KMS-11 (cell line): ENCODE results near the gene FCRLB.

Experiments used
- H2AFZ ChIP-seq: fragments of 200-600 bp; sonication (generic); 2 replicates; pipeline ENCODE4 v1.6.1; 2016; ENCODE audit warnings: antibody characterized with exemption, mixed run types, low read depth
- H3K27ac ChIP-seq: fragments of 200-600 bp; sonication (generic); 2 replicates; pipeline ENCODE4 v1.6.1; 2016; ENCODE audit warnings: mild to moderate bottlenecking, mixed run types
- H3K27me3 ChIP-seq: fragments of 200-600 bp; sonication (generic); 2 replicates; pipeline ENCODE4 v1.6.1; 2017; ENCODE audit warnings: mild to moderate bottlenecking, low read depth, mixed run types, moderate library complexity; ENCODE audit not compliant: insufficient read depth
- H3K36me3 ChIP-seq: fragments of 200-600 bp; sonication (generic); 2 replicates; pipeline ENCODE4 v1.6.1; 2017; ENCODE audit warnings: mild to moderate bottlenecking, mixed run types; ENCODE audit not compliant: insufficient read depth
- H3K4me1 ChIP-seq: fragments of 200-600 bp; sonication (generic); 2 replicates; pipeline ENCODE4 v1.6.1; 2016; ENCODE audit warnings: mild to moderate bottlenecking, low read depth, mixed run types; ENCODE audit not compliant: poor library complexity, severe bottlenecking
- H3K4me2 ChIP-seq: fragments of 200-600 bp; sonication (generic); 2 replicates; pipeline ENCODE4 v1.7.0; 2016; ENCODE audit warnings: mild to moderate bottlenecking, mixed run types
- H3K4me3 ChIP-seq: fragments of 200-600 bp; sonication (generic); IDR thresholded peaks from 2 replicates; pipeline ENCODE4 v1.6.1; 2017; ENCODE audit warnings: low read depth, low read length, mixed read lengths; ENCODE audit not compliant: insufficient read depth
- H3K79me2 ChIP-seq: fragments of 200-600 bp; sonication (generic); 2 replicates; pipeline ENCODE4 v1.6.1; 2016; ENCODE audit warnings: low read depth, mixed run types; ENCODE audit not compliant: insufficient read depth
- H3K9ac ChIP-seq: fragments of 200-600 bp; sonication (generic); 2 replicates; pipeline ENCODE4 v1.6.1; 2016; ENCODE audit warnings: mild to moderate bottlenecking, mixed run types
- H4K20me1 ChIP-seq: fragments of 200-600 bp; sonication (generic); 2 replicates; pipeline ENCODE4 v1.6.1; 2016; ENCODE audit warnings: mild to moderate bottlenecking, mixed run types; ENCODE audit not compliant: insufficient read depth
- TF ChIP-seq, protein P1 (sequence below): fragments of 200-600 bp; sonication (generic); conservative IDR thresholded peaks from 2 replicates; pipeline ENCODE4 v1.6.1; 2017; ENCODE audit warnings: low read depth, mild to moderate bottlenecking, antibody characterized with exemption, low read length, moderate library complexity, mixed read lengths

FCRLB gene

DNA sequence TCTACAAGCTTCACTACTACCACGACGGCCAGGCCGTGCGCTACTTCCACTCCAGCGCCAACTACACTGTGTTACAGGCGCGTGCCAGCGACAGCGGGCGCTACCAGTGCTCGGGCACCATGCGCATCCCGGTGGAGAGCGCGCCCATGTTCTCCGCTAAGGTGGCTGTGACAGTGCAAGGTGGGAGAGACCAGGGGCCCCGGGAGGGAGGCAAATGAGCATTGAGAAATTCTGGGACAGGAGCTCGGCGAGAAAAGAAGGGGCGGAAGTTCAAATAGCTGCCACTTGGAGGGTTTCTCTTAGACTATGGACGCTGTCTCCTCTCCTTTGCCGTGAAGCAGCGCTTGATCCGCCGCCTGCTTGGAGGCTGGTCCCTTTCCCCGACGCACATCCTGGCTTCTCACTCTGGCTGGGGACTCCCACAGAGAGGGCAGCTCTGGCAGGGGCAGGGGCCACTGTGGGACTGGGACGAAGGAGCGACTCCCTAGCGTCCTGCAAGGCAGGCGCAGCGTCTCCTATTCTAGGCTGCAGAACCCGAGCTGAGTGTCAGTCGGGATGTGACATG is 4.6 kb downstream of the FCRLB start:
- Histone ChIP-seq H3K36me3 (no peaks in the 10 kb centered on the region), H3K27ac (peak overlapping the region; percentile 71), H2AFZ (peak overlapping the region; percentile 89), H3K27me3 (no peaks in the 10 kb centered on the region), H3K4me1 (peaks cover 39% of the 10 kb centered on the region), H4K20me1 (no peaks in the 10 kb centered on the region), H3K4me2 (peak overlapping the region; percentile 92), H3K4me3 (peak overlapping the region; percentile 94), H3K79me2 (no peaks in the 10 kb centered on the region), H3K9ac (peak overlapping the region; percentile 77)
- TF ChIP-seq, protein P1, sequence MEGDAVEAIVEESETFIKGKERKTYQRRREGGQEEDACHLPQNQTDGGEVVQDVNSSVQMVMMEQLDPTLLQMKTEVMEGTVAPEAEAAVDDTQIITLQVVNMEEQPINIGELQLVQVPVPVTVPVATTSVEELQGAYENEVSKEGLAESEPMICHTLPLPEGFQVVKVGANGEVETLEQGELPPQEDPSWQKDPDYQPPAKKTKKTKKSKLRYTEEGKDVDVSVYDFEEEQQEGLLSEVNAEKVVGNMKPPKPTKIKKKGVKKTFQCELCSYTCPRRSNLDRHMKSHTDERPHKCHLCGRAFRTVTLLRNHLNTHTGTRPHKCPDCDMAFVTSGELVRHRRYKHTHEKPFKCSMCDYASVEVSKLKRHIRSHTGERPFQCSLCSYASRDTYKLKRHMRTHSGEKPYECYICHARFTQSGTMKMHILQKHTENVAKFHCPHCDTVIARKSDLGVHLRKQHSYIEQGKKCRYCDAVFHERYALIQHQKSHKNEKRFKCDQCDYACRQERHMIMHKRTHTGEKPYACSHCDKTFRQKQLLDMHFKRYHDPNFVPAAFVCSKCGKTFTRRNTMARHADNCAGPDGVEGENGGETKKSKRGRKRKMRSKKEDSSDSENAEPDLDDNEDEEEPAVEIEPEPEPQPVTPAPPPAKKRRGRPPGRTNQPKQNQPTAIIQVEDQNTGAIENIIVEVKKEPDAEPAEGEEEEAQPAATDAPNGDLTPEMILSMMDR: 0 out of 2 replicates have a peak, but pooled peaks have one; percentile 0

- H3K27me3 ChIP-seq: no peaks in the 10 kb centered on the region
- H3K36me3 ChIP-seq: no peaks in the 10 kb centered on the region
- H3K79me2 ChIP-seq: no peaks in the 10 kb centered on the region
- H2AFZ ChIP-seq: peak overlapping the region; percentile 89
- peak overlapping the region; percentile 85 for H3K27ac ChIP-seq
- peak overlapping the region; percentile 77 for H3K9ac ChIP-seq
- H3K4me1 ChIP-seq: peaks cover 39% of the 10 kb centered on the region
- peak overlapping the region; percentile 92 for H3K4me2 ChIP-seq
- H4K20me1 ChIP-seq: no peaks in the 10 kb centered on the region
- H3K4me3 ChIP-seq: peak overlapping the region; percentile 94
- TF ChIP-seq, protein P1: no peak
These were observed 5.3 kb downstream of the FCRLB start for GRCh38 chr1:161726473-161727255.

DNA sequence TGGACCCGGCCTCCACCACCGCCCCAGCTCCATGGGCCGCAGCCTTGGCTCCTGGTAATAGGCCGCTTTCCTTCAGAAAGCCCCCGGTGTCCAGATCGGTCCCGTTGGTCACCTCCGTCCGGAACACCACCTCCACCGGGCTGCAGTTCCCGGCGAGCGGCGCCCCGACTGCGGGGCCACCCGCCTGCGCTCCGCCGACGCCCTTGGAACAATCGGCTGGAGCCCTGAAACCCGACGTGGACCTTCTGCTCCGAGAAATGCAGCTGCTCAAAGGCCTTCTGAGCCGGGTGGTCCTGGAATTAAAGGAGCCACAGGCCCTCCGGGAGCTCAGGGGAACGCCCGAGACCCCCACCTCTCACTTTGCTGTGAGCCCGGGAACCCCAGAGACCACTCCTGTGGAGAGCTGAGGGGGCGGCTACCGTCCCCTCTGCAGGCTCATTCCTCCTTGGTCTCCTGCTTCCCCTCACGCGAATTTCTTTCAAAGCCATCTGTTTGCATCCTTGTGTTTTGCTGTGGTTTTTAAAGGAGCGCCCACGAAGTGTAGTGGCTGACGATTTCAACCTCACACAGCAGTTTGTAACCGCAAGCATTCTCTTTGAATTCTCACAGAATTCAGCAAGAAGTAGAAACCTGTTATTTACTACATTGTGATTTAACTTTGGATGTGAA is 6.0 kb downstream of the FCRLB start:
- no peaks in the 10 kb centered on the region for H4K20me1 ChIP-seq
- H3K79me2 ChIP-seq: no peaks in the 10 kb centered on the region
- H3K9ac ChIP-seq: peak overlapping the region; percentile 77
- H3K27ac ChIP-seq: peak overlapping the region; percentile 85
- peak overlapping the region; percentile 88 for H2AFZ ChIP-seq
- H3K27me3 ChIP-seq: no peaks in the 10 kb centered on the region
- H3K36me3 ChIP-seq: no peaks in the 10 kb centered on the region
- peak overlapping the region; percentile 87 for H3K4me3 ChIP-seq
- peaks cover 39% of the 10 kb centered on the region for H3K4me1 ChIP-seq
- TF ChIP-seq, protein P1: no peak
- peak overlapping the region; percentile 65 for H3K4me2 ChIP-seq

DNA sequence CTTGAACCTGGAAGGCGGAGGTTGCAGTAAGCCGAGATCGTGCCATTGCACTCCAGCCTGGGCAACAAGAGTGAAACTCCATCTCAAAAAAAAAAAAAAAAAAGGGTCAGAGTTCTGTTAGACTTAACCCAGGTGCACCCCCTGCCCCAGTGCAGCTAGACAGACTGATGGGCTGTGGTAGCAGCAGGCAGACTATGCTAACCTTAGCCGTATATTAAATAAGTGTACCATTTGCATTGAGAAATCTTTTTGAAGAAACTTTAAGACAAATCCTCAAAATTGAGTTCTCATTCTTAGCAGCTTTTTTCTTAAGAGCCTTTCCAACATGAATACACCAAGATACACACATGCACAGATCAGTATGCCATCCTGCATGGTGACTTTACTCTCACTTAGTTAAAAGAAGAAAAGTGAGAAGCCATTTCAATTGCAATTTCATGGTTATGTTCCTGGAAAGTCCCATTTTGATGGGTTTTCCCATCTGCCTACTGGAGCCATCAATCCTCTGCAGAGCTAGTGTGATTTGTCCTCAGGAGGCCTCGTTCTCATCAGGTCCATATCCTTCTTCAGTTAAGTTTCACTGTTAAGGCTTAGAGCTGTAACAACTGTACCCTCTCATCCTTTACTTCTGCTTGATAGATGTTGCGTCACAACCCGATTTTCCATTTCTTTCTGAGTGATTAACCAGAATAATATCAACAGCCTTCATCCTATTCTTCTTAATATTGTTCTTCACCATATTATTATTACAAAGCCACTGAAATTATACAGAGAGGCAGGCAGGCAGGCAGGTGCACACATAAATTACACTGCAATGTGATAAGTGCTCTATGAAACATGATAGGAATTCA is 7.3 kb downstream of the FCRLB start:
- Histone ChIP-seq H3K27me3 (no peaks in the 10 kb centered on the region), H3K4me2 (peak overlapping the region; percentile 65), H3K79me2 (no peaks in the 10 kb centered on the region), H3K36me3 (no peaks in the 10 kb centered on the region), H3K4me1 (peaks cover 39% of the 10 kb centered on the region), H4K20me1 (no peaks in the 10 kb centered on the region), H2AFZ (no peak overlapping the region), H3K9ac (no peak overlapping the region), H3K4me3 (no peak overlapping the region), H3K27ac (peak overlapping the region; percentile 14; the same call in 1 of the 2 replicates)
- TF ChIP-seq, protein P1: no peak
